ENCODE data around the gene PRRT4.

Gene PRRT4

DNA sequence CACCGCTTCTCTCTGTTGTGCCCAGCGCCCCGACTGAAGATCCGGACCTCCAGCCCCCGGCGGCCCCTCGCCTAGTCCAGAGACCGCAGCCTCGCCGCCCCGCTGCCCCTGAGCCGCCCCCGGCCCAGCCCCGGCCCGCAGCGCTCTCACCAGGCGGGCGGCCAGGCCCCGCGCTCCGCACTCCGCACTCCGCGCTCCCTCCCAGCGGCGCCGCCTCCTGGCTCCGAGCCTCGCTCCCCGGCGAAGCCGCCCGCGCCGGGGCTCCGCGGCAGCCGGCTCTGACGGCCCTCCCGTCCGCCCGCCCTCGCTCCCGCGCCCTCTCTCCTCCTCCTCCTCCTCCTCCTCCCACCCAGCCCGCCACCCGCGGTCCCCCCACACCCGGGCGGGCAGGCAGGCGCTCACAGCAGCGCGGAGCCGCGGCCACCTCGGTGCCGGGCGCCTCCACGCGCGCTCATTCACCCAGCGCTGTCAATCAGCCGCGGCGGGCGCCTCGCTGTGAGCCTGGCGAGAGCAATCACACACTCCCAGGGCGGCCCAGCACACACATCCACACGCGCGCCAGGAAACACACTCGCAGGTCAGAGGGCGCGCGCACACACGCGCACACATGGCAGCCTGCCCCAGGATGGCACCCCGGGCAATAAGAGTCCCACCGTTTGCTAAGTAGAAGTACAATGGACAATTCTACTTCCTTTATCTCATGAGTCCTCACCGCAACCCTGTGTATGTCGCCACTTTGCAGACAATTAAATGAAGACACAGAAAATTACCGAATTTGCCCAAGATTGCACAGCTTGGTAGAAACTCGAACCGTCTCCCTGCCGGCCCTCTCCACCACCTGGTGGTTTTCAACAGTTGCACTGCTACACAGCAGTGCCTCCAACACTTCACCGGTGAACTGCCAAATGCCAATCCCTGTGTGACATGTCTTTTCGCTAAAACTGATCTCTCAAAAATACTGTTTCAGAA, at the start of gene PRRT4:
Gene PRRT4 (minus strand): TSS at position 280 of the 969 bp plus-strand sequence.
- DNase-seq: no peak

- no peak for DNase-seq
These were observed 48.9 kb upstream of the PRRT4 start for GRCh38 chr7:128410451-128410753.

DNA sequence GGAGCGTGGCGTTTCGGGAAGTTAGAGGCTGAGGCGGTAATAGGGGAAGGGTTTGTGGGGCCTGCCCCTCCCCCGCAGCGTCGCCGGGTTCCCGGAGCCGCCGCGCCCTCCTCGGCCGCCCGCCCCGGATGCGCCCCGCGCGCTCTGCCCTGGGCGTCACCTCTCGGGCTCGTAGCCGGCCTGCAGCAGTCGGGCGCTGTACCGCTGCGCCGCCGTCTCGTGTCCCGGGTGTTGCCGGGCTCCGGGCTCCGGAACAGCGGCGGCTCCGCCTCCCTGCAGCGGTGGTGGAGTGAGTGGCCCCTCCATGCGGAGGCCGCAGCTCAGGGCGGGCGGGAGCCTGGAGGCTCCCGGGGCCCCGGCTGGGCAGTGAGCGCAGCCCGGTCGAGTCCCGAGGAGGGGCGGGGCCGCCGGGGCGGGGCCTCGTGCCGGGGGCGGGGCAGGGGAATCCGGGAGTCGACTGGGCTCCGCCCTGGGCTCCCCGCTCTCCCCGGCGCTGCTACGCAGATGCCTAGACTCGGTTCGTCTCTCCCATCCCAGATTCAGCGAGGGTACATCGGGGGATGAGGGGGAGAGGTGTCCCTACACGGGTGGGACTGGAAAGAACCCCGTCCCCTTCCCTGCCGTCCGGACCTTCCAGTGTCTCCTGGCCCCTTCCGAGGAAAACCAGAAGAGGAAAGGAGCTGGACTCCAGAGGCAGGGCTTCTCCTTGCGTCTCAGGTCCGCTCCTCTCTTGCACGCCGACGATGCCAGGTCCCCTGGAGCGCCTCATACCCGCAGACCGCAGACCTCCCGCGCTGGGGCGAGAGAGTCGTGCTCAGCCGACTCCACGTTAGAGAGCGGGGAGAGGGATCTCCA, 48.3 kb upstream of the PRRT4 start, which contains the start of gene IMPDH1:
Gene IMPDH1 (minus strand): TSS at position 387 of the 855 bp plus-strand sequence. CDS start 81 bp downstream, at position 306.
- DNase-seq: peak; percentile 49 to 82

DNA sequence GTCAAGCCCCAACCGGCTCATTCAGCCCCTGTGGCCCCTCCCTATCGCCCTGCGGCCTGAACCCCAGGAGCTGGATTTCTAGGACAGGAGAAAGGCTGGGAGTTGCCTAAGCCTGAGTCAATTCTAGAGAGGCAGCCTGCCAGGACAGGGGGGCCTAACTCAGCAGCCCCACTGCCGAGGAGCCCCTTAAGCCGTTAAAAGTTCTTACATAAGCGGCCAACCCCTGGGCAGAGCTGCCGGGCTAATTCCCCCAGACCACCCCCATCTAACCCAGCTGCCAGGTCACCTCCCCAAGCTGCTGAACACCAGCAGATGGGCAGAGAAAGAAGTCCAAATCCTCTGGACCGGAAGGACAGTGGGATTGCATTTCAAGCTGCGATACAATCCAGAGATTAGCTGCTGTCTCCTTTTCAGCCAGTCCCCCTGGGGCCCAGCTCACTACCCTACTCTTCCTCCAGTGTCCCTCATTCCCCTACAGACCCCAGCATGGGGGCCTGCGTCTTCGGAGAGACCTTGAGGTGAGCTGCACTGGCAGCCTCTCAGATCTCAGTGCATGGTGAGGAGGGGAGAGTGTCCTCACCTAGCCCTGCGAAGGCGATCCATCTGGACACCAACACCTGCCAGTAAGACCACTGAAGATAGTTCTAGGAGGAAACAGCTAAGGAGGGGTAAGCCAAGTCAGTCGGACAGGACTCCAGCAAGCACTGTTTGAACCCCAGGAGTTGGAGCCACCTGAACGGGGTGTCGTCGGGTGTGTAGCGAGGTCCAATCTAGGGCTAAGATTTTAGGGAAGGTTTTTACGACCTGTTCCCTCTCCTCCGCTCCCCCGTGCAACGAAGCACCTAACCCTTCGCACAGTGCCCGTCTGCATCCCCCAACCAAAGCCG, 47.5 kb upstream of the PRRT4 start:
- no peak for DNase-seq

GRCh38 chr7:128407751-128408708, 46.5 kb upstream of the PRRT4 start:
- no peak for DNase-seq

DNA sequence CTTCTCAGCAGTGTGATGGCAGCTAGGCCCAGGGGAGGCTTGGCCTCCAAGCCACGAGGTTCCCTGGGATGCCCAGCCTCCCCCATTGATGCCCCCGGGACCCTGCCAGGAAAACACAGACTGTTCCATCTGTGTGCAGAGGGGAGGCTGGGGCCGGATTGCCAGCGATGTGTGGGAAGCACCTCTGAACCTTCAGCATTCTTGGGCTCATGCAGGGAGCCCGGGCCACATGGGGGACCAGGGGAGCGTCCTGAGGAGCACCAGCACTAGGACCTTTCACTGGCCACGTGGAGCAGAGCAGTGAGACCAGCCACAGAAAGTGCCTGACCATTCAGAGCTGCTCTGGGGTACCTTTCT, 45.7 kb upstream of the PRRT4 start:
- no peak for DNase-seq

DNA sequence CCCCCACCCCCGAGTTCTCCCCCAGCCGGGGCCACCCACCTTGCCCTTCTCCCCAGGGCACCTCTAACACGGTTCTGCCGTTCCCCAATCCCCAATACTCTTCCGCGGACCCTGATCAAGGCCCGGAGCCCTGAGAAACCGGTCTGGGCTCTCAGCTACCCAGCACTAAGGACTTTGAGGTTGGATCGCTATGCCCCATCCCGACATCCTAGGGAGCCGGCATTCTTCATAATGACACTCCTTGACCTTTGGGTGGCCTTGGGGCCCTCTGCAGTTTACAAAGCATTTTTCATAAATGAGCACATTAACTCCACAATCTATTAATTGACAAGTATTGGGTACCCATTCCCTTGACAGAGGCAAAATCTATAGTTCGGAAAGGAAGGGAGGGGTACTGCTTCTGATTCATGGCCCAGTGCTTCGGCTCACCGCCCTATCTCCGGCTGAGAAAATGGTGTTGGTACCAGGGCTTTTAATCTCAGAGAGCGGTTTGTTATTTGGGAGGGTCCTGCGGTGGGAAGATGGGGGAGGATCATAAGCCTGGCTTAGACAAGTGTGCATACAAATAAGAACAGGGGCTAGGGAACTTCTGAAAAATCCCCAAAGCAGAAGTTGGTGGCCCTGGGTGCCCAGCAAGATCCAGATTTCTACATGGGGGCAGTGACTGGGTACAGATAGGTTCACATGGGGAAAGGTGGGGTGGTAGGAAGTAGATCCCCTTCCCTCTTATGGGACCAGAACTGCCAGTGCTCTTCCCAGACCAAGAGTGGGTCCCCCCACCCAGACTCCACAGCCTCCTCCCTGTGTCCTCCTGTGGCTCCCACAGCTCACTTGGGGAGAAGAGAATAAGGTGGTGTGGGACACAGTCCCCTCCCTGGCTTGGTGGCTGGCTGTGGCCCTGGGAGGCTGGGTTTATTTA, 45.1 kb upstream of the PRRT4 start:
- no peak for DNase-seq

DNA sequence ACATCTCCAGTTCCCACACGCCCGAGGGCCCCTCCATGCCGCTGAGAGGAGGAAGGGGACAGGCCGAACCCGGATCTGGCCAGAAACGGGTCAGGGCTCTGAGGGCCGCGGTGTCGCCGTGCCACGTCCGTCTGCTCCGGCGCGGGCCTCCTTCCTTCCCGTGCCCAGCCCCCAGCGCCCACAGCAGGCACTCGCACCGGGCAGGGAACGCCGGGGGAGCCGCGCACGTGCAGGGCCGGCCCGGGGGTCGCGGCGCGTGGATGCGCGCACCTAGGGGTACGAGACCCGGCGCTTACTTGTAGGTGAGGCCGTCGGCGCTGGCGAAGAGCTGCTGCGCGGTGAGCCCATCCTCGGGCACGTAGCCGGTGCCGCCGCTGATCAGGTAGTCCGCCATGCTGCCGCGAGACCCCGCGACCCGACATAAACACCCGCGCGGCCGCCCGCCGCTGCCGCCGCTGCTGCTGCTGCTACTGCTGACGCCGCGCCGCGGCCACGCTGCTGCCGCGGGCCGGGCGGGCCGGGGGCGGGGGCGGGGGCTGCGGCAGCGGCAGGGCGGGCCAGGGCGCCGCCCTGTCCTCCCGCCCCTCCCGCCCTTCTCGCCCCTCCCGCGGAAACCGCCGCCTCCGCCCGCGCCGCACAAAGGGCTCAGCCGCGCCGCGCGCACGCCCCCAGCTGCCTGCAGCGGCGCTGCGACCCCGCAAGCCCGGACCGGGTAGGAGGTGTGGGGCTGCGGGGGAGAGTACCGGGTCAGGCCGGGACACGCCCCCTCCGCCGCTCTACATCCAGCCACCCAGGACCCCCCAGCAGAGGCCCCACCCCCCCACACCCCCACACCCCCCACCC, 44.2 kb upstream of the PRRT4 start:
- no peak for DNase-seq

DNA sequence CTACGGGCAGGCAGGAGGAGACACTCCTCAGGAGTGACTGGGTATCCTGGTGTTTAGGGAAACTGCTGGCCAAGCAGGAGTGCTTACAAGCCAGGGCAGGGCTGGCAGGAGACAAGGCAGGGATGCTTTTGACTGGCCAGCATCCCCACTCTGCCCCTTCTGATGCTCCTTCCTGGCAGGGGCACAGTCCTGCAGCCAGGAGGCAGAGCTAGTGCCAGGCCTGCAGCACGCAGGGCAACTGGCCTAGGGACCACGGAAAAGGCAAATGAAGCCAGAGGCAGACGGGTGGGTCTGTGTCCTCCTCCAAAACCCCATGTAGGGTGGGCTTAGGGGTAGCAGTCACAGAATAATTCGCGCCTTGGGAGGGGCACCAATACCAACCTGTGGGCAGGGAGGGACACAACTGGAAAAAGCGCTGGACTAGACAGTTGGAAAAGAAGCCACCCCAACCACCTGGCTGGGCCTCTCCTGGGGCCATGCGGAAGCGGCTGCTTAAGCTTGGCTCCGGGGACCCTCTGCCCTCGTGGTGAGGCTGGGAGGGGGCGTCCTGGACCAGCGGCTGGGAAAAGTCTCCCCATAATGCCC, 43.5 kb upstream of the PRRT4 start:
- no peak for DNase-seq

- no peak for DNase-seq
These were observed 42.7 kb upstream of the PRRT4 start for GRCh38 chr7:128404143-128404681.

- DNase-seq: no peak
These were observed 42.2 kb upstream of the PRRT4 start for GRCh38 chr7:128403676-128404075.

DNA sequence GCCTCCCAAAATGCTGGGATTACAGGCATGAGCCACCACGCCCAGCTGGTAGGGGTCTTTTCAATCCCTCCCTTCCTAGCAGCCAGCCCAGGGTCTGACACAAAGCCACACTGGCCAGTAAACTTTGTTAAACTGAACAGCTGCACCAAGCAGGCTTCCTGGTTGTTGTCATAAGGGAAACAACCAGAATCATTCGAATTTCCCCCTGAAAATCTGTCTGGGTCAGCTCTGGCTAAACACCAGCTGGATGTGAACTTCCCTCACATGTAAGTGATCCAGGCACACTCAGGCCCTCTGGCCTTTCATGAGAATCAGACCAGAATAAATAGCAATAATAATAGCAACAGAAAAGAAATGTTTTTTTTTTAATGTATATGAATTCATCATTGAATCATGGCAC, 40.9 kb upstream of the PRRT4 start:
- no peak for DNase-seq

GRCh38 chr7:128400566-128400965, 39.1 kb upstream of the PRRT4 start:
- no peak for DNase-seq

GRCh38 chr7:128399991-128400390, 38.5 kb upstream of the PRRT4 start:
- DNase-seq: no peak

- DNase-seq: no peak
These were observed 37.3 kb upstream of the PRRT4 start for GRCh38 chr7:128398841-128399135.

DNA sequence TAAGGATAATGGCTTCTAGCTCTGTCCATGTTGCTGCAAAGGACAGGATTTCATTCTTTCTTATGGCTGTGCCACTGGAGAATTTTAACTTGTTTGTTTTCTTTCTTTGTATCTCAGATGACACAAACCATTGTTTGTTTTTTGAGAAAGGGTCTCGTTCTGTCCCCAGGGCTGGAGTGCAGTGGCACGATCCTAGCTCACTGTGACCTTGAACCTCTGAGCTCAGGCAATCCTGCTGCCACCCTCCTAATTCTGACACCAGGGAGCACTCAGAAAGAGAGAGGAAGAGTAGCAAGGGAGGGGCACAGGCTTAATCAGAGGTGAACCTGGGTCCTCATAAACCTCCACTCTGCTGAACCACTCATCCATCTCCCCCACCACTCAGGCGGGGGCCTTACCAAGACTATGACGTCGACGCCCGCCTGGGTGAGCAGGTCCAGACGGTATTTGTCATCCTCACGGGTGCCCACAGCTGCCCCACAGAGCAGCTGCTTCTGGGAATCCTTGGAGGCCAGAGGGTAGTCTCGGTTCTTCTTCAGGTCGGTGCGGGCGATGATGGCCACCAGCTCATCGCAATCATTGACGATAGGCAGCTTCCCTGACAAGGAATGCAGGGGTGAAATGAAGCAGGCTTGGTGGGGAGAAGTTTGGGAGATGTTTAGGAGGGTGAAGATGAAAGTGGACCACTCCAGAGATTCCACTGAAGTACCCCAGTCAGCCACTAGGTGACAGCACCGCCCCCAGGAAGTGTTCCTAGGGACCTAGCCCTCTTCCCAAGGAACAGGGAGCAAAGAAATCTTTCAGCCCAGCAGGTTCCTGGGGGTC, 36.7 kb upstream of the PRRT4 start:
- peak in 1 of 2 experiments; percentile 40 for DNase-seq

DNA sequence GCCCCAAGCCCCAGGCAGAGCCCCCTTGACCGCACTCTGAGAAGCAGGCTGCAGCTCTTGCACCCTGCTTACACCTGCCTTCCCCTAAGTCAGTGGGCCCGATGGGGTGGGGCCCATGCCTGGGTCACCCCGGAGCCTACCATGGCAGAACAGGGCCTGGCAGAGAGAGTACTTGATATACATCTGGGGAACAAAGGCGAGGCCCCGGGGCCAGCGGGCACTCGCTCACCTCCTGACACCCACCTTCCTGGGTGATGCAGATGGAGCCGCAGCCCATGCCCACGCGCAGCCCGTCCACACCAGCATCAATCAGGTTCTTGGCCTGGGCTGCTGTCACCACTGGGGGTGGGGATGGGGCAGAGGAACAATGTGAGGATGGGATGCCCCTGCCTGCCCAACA, 34.9 kb upstream of the PRRT4 start:
- no peak for DNase-seq

- no peak for DNase-seq
These were observed 34.3 kb upstream of the PRRT4 start for GRCh38 chr7:128395748-128396147.
